Kidney capillary endothelial cell (primary cell): ENCODE measurements around the gene GPR157.

Source experiments
- DNase-seq: peaks from one replicate; pipeline ENCODE4 v3.0.0-alpha.2; 2018; ENCODE audit warnings: low spot score

Gene GPR157

GRCh38 chr1:9061252-9061960 lies 67.5 kb downstream of the GPR157 start:
- DNase-seq: no peak

DNA sequence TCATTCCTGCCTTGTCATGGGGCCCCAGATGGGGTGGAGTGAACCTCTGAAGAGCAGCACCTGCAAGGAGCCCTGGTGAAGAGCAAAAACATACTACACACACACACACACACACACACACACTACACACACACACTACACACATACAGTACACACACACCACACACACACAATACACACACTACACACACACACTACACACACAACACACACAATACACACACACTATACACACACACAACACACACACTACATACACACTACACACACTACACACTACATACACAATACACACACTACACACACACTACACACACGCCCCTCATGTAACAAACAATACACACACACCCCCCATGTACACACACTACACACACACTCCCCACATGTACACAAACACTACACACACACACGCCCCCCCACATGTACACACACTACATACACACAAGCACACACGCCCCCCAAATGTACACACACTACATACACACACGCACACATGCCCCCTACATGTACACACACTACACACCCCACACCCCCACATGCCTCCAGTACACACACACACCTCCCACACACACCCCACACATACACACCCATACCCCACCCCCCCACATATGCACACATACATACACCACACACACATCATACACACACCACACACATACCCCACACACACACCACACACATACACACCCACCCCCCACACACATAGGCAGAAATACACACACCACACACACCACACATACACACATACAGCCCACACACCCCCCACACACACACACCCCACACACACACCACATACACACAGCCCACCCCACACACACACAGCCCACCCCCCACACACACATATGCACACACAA lies 68.8 kb downstream of the GPR157 start:
- no peak for DNase-seq

DNA sequence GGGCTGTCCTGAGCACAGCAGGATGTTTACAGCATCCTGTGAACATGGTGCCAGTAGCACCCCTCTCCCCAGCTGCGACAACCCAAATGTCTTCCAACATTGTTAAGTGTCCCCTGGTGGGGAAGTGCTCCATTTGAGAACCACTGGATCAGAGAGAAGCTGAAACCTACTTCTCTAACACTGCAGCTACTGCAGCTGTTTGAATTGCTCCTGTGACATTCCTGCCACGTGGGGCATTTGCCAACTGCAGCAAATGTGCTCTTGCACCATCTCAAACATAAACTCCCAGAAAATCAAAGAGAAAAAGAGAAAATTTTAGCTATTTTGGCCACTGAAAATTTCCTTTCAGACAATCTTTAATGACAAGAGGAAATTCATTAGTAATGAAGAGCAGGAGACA lies 70.4 kb downstream of the GPR157 start:
- DNase-seq: no peak

GRCh38 chr1:9057851-9058250 lies 71.1 kb downstream of the GPR157 start:
- DNase-seq: no peak

- DNase-seq: no peak
Observed at GRCh38 chr1:9052272-9053049, 76.4 kb downstream of the GPR157 start.

DNA sequence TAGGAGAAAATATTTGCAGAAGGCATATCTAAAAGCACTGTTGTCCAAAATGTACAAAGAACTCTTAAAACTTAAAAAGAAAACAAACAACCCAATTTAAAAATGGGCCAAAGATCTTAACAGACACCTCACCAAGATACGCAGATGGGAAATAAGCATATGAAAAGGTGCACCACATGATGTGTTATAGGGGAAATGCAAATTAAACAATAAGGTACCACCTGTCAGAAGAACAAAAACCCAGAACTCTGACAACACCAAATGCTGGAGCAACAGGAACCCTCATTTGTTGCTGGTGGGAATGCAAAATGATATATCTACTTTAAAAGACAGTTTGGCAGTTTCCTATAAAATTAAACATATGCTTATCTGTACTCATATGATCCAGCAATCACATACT lies 77.5 kb downstream of the GPR157 start:
- DNase-seq: no peak

GRCh38 chr1:9050803-9051202 lies 78.1 kb downstream of the GPR157 start:
- DNase-seq: no peak
